Right cardiac atrium (tissue), 5 donors: Measurements from ENCODE around the gene CPN2. TPM values are rescaled to one million over a fixed set of nuclear protein-coding genes. Genes with fewer than 3 reads are reported as not detected.

Experiments
- ATAC-seq, 2 donors: fragments of 200-7000 bp; cut with Tn5 transposase; one replicate each; pipeline versions ENCODE4 v1.8.0 to v1.9.1; 2020; ENCODE audit warnings: moderate library complexity in 2 of 2, mild to moderate bottlenecking in 1 of 2
- DNase-seq, 3 donors: peaks; one replicate each; pipeline ENCODE4 v3.0.0-alpha.2; 2020
- H3K27ac ChIP-seq: one replicate; pipeline ENCODE4 v1.5.1; 2013; ENCODE audit warnings: mild to moderate bottlenecking, low read length, control low read depth, moderate library complexity
- H3K27me3 ChIP-seq: one replicate; pipeline ENCODE4 v1.6.1; 2013; ENCODE audit not compliant: control insufficient read depth, insufficient read depth
- H3K4me1 ChIP-seq: one replicate; pipeline ENCODE4 v1.6.1; 2013; ENCODE audit warnings: low read length; ENCODE audit not compliant: control insufficient read depth, insufficient read depth
- H3K4me3 ChIP-seq: one replicate; pipeline ENCODE4 v1.5.1; 2013; ENCODE audit warnings: low read length, control low read depth
- H3K9me3 ChIP-seq: one replicate; pipeline ENCODE4 v1.6.1; 2013; ENCODE audit warnings: low read length; ENCODE audit not compliant: control insufficient read depth
- WGBS: extraction: QIAGEN DNeasy Blood & Tissue Kit; methylation state at CpG from one replicate; pipeline ENCODE4 v1.1.7; 2013; 5-methylcytosine and 5-hydroxymethylcytosine counted together
- intact Hi-C, 4 donors: fragments of 100-400 bp; cut with DNase I; formaldehyde crosslinking; loops; one replicate each; pipeline versions ENCODE4 v1.11.0 to v1.14.0; 2022 to 2023
- polyA plus RNA-seq: library from polyadenylated mRNA; stranded (reverse); fragments of 200-250 nt; gene quantifications from one replicate; pipeline ENCODE4 v1.2.3, GENCODE V29; 2013
- total RNA-seq, 4 donors: library from RNA; stranded (reverse); fragmentation: NEBNext Ultra II Directional; extraction: Animal tissue kit (Norgen Biotek cat#: 25700); gene quantifications; one replicate each; pipeline ENCODE4 v1.2.1, GENCODE V29; 2021
- donor health status: healthy with polysubstance abuse.
- donor health status: DM: no; HTN: yes; CAD: no.
- donor health status: DM: no; HTN: no; CAD: no.
- donor health status: DM: no; HTN: yes; CAD: no; lungs with severe emphysema.
- donor health status: DM: yes; HTN: yes; CAD: no.

The CPN2 gene
- total and polyA plus RNA-seq, 5 donors = 0.07 TPM; not detected in 4

DNA sequence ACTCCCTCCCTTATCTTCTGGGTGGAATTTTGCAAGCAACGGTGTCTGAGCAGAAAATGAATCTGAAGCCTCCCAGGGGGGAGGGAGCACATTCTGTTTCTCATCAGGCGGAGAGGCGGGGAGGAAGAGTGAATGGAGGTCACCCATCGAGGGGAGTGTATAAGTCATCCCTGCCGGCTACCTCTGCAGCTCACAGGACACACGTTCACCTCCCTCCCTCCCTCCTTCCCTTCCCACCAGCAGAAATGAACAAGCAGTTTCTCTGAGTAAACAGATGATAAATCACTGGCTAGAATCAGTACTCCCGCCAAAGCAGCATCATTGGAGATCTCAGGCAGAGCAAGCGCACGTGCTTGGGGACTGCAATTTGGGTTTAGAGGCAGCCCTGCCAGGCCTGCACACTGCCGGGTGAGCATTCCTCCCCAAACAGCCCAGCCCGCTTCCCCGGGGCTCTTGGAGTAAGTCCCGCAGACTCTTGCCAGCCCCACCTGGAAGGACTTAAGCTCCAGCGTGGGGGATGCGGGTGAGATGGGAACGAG is 38.3 kb downstream of the CPN2 start:
- Histone ChIP-seq H3K27me3 (no peaks in the 10 kb centered on the region), H3K9me3 (no peaks in the 10 kb centered on the region), H3K27ac (no peak overlapping the region), H3K4me1 (peaks cover 2% of the 10 kb centered on the region), H3K4me3 (no peak overlapping the region)
- WGBS = 35% methylated on average over 16 of the region's 16 CpGs
- ATAC-seq (peak; percentile 3 to 4), DNase-seq (peak; percentile 43 to 79 (median 76))
- intact Hi-C loops = loop anchor here (5.0 to 10.0 kb wide), 5 partner anchors 36 to 531 kb away; partner anchors contain the start of gene HES1 (in 1 of the 4)

DNA sequence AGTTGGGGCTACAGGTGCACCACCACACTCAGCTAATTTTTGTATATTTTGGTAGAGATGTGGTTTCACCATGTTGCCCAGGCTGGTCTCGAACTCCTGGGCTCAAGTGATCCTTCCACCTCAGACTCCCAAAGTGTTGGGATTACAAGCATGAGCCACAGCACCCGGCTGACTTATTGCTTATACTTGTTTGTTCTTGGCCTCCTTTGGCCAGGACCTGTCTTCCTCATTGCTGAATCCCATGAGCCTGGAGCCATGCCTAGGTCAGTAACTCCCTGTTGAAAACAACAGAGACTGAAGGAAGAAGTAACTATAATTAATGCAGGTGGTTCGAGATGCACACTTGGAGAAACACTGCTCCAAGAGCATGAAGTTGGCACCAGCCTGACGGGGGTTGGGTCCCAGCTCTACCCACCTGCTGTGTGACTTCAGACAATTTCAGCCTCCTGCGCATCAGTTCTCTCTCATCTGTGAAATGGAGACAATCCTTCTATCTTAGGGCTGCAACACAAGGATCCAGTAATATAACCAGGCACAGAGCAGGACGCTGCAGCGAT is 38.9 kb downstream of the CPN2 start:
- Histone ChIP-seq H3K4me1 (peaks cover 2% of the 10 kb centered on the region), H3K27me3 (no peaks in the 10 kb centered on the region), H3K27ac (no peak overlapping the region), H3K9me3 (no peaks in the 10 kb centered on the region), H3K4me3 (no peak overlapping the region)
- ATAC-seq (no peak), DNase-seq (peak in 1 of 3 donors; percentile 1)
- WGBS = 71% methylated on average over 7 of the region's 7 CpGs
- intact Hi-C loops = loop anchor here (5.0 to 10.0 kb wide), 5 partner anchors 35 to 530 kb away; partner anchors contain the start of gene HES1 (in 1 of the 4)

DNA sequence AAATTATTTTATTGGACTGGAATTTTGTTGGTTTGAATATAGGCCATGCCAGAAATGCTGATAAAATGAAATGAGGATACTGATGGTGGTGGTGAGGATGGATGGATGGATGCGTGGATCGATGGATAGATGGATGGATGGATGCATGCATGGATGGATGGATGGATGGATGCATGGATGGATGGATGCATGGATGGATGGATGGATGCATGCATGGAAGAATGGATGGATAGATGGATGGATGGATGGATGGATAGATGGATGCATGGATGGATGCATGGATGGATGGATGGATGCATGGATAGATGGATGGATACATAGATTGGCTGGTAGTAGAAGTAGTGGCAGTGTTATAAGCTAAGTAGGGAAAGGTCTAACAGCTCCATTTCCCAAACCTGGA is 40.1 kb downstream of the CPN2 start:
- ATAC-seq (no peak), DNase-seq (peak in 1 of 3 donors; percentile 4)
- WGBS = 96% methylated on average over 2 of the region's 2 CpGs
- Histone ChIP-seq H3K27me3 (no peaks in the 10 kb centered on the region), H3K4me3 (no peak overlapping the region), H3K4me1 (peaks cover 2% of the 10 kb centered on the region), H3K27ac (no peak overlapping the region), H3K9me3 (no peaks in the 10 kb centered on the region)
- intact Hi-C loops = loop anchor here (5.0 to 10.0 kb wide), 5 partner anchors 34 to 529 kb away; partner anchors contain the start of gene HES1 (in 1 of the 4)

DNA sequence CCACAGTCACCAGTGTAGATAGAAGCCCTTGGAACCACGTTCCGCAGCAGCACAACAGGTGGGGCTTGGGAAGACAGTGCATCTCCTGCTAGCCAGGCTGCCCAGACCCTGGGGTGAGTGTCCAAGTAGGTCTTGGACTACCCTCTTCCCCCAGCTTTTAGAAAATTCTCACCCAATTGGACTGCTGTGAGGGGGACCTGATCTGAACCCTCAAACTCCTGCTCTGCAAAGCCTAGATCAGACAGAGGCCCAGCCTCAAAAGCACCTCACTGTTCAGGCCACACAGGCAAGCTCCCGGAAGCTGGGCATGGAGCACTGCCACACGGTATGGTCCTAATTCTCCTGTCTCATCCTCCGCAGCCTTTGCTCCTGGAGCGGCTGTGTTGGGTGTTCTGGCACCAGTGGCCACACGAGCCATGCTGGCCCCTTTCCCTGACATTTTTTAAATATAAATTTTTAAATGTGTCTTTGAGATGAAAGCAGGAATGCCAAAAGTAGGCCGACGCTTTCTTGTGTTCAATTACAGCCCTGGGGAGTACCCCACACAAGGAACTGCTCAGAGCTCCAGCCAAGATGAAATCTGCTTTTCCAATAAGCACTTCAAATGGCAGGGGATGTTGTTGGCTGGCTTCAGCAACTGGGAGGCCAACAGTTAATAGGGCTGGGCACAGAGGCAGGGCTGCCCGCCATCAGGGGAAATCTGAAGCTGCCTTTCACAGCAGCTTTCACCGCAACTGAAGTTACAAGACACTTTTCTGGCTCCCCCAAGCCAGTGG is 40.9 kb downstream of the CPN2 start:
- WGBS = 75% methylated on average over 11 of the region's 11 CpGs
- no peaks in the 10 kb centered on the region for H3K27me3 ChIP-seq
- no peaks in the 10 kb centered on the region for H3K9me3 ChIP-seq
- intact Hi-C loops = loop anchor here (5.0 to 10.0 kb wide), 5 partner anchors 33 to 528 kb away; partner anchors contain the start of gene HES1 (in 1 of the 4)
- H3K27ac ChIP-seq = no peak overlapping the region
- no peak for ATAC-seq
- H3K4me3 ChIP-seq = no peak overlapping the region
- peak in 1 of 3 donors; percentile 35 for DNase-seq
- peaks cover 2% of the 10 kb centered on the region for H3K4me1 ChIP-seq

DNA sequence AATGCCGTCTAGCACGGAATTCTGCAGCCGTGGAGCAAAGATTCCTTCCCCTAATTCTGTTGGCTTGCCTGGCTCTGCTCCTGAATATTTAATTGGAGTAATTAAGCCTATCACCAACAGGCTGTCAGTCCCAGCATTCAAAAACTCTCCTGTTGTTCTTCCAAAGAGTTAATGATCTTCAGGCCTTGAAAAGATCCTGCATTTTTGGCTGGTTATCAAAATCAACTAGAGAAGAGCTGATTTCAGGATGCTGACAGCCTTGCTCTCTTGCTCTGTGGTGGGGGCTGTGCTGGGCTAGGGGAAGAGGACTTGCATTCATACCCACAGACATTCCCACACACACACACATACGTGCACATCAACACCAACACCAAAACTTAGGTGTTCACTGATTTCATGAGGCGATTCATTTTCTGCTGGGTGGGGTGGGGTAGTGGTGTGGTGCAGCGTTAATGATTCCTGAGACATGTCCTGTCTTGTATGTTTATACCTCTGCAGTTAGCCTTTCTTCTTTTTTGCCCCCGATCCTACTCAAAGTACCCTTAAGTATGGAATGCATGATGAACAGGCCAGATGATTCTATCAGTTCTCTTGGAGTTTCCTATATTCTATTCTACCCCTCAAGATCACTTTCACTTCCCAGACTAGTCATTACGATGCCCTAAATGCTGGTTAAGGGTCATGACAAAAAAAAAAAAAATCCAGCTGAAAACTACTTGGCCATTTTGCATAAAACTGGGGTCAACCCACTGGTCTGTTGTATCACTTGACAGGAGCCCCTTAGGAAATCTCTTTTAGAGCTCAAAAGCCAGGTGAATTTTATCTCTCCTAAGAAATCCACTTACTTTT is 42.3 kb downstream of the CPN2 start:
- Histone ChIP-seq H3K27ac (no peak overlapping the region), H3K4me1 (no peaks in the 10 kb centered on the region), H3K9me3 (no peaks in the 10 kb centered on the region), H3K4me3 (no peak overlapping the region), H3K27me3 (no peaks in the 10 kb centered on the region)
- ATAC-seq (no peak), DNase-seq (no peak)
- 81% methylated on average over 8 of the region's 8 CpGs for WGBS
- intact Hi-C loops = loop anchor here in 1 of 4 donors (5.0 kb wide), 1 partner anchor 37 kb away; no protein-coding TSS in a partner anchor

DNA sequence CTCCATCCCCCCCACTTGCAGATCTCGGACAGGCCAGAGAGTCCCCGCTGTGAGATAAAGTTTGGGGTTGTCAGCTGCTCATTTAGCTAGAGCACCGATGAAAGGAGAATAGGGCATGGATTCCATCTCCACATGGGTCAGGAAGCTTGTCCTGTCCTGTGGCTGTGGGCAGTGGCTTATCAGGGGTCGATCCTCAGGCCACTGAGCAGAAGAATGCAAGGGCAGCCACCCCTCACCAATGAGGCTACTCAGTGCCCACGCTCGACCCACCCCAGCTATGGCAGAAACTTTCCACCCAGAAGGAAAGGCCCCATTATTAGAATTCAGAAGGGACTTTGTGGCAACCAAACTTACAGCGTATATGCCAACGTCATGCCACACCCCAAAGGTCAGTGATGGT is 43.3 kb downstream of the CPN2 start:
- Histone ChIP-seq H3K9me3 (no peaks in the 10 kb centered on the region), H3K27me3 (no peaks in the 10 kb centered on the region), H3K4me3 (no peak overlapping the region), H3K27ac (no peak overlapping the region), H3K4me1 (no peaks in the 10 kb centered on the region)
- intact Hi-C loops = loop anchor here in 1 of 4 donors (5.0 kb wide), 1 partner anchor 36 kb away; no protein-coding TSS in a partner anchor
- WGBS = 95% methylated on average over 8 of the region's 8 CpGs
- peak in 1 of 3 donors; percentile 7 for DNase-seq
- no peak for ATAC-seq

DNA sequence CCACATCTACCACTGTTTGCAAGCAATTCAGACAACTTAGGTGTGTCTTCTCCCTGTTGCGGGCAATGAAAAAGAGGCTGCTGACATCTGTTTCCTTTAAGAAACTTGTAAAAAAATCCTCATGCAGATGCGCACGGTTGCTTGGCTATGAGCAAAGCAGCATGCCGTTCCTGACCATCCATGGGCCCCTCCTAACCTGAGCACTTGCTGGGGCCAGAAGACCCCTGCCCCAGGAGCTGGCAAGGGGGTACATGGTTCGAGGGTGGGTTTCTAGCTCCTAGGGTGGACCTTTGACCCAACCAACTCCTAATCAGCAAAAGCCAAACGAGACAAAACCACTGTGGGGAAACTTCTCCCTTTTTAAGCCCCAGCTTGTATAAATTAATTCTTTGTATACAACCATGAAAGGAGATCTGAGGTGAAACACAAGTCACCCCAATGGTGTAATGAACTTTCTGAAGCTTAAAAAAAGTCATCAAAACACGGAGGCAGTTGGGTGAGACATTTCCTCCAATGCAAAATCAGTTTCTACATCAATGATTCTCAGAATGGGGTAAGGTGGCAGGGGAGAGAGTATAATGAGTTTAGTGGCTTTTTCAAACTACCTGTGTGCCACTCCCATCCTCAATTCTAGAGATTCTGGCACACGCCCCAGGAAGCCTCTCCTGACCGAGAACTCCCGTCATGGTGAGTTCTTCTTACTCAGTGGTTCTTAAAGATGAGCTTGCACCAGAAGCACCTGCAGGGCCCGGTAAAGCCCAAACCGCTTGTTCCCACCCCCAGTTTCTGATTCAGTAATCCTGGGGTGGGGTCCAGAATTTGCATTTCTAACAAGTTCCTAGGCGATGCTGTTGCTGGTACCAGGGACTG is 44.1 kb downstream of the CPN2 start:
- WGBS = 75% methylated on average over 13 of the region's 13 CpGs
- no peak overlapping the region for H3K4me3 ChIP-seq
- no peaks in the 10 kb centered on the region for H3K4me1 ChIP-seq
- no peaks in the 10 kb centered on the region for H3K27me3 ChIP-seq
- H3K9me3 ChIP-seq = no peaks in the 10 kb centered on the region
- intact Hi-C loops = loop anchor here in 1 of 4 donors (5.0 kb wide), 1 partner anchor 35 kb away; no protein-coding TSS in a partner anchor
- no peak overlapping the region for H3K27ac ChIP-seq
- no peak for ATAC-seq
- peak in 1 of 3 donors; percentile 9 for DNase-seq

DNA sequence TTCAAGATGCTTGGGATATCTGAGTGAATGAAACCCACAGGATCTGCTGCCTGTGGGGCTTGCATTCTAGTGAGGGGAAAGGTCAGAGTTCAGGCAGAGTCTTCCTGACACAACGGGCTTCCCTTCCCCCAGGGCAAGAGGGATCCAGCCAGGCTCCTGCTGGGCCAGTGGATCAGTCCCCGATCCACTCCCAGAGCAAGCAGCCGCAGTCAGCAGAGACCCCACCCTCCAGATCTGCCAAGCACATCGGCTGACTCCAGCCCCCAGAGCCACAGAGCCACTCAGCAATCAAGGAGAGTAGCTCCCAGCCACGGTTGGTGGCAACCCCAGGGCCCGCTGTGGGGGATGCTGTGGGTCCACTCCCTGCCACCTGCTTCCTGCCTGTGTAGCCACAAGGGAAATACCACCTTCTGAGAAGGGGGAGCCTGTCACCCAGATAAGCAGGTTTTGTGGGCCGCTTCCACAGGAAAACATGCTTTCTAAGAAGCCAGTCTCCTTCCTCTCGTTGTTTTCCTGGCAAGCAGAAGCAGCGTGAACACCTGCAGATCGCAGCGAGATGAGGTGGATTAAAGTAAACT is 44.9 kb downstream of the CPN2 start:
- Histone ChIP-seq H3K4me1 (no peaks in the 10 kb centered on the region), H3K27me3 (no peaks in the 10 kb centered on the region), H3K4me3 (no peak overlapping the region), H3K9me3 (no peaks in the 10 kb centered on the region), H3K27ac (no peak overlapping the region)
- ATAC-seq = peak in 1 of 2 donors; percentile 7
- DNase-seq = peak in 1 of 3 donors; percentile 44
- intact Hi-C loops = loop anchor here in 1 of 4 donors (5.0 kb wide), 1 partner anchor 34 kb away; no protein-coding TSS in a partner anchor
- WGBS = 53% methylated on average over 11 of the region's 11 CpGs

DNA sequence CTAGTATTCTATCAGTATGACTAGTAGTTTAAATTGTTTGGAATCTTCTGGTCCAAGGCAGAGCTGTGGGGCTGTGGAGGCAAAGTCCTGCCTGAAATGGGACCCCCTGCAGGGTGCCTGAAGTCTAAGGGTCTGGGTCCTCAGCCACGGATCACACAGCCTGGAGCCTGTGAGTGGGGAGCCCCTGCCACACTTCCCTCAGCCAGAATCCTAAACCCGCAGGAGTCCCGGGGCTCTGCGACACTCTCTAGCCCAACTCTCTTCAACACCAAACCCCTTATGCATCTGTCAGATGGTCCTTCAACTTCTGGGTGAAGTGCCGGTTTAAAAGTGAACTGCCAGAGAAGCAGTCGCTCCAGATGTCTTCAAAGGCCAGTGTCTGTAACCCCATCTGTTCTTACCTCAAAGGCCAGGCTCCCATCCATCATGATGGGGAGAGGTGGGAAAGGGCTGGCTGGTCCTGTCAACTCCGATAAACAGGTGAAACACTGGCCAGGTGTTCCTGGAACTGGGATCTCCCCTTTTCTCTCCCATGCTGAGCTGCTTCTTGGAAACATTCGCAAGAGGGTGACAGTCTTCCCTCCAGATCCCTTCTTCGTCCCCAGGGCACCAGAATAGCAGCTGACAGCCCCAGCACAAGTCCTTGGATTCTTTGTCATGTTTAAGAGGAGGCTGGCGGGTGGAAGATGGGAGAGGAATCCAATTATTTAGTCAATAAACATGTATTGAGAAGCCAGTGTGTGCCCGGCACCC is 45.6 kb downstream of the CPN2 start:
- Histone ChIP-seq H3K27me3 (no peaks in the 10 kb centered on the region), H3K4me3 (no peak overlapping the region), H3K9me3 (no peaks in the 10 kb centered on the region), H3K4me1 (no peaks in the 10 kb centered on the region), H3K27ac (no peak overlapping the region)
- intact Hi-C loops = loop anchor here in 1 of 4 donors (5.0 kb wide), 1 partner anchor 33 kb away; no protein-coding TSS in a partner anchor
- 93% methylated on average over 11 of the region's 11 CpGs for WGBS
- ATAC-seq (no peak), DNase-seq (peak in 1 of 3 donors; percentile 16)
